Naive B cell (primary cell): ENCODE results near the gene SRRM2. TPM values are rescaled to one million over a fixed set of nuclear protein-coding genes. Genes with fewer than 3 reads are reported as not detected.

Source experiments
- ATAC-seq, 2 donors: fragments of 150-1000 bp; cut with Tn5 transposase; 2 replicates each; pipeline ENCODE4 v1.10.0; 2021; ENCODE audit warnings: low read depth in 2 of 2, mild to moderate bottlenecking in 2 of 2, moderate library complexity in 2 of 2
- DNase-seq: peaks from one replicate; pipeline ENCODE4 v3.0.0; 2022
- H3K27ac Mint-ChIP-seq, 6 donors: one replicate each; pipeline ENCODE4 v1.8.0; 2020 to 2022; ENCODE audit warnings: mild to moderate bottlenecking in 6 of 6, mixed read lengths in 6 of 6, moderate library complexity in 5 of 6, inconsistent platforms in 2 of 6
- H3K27me3 Mint-ChIP-seq, 3 donors: one replicate each; pipeline ENCODE4 v1.8.0; 2021 to 2022; ENCODE audit warnings: mixed read lengths in 3 of 3, mild to moderate bottlenecking in 1 of 3
- H3K36me3 Mint-ChIP-seq, 2 donors: one replicate each; pipeline ENCODE4 v1.8.0; 2020 to 2022; ENCODE audit warnings: mixed read lengths in 2 of 2, inconsistent platforms in 1 of 2, mild to moderate bottlenecking in 1 of 2
- H3K4me1 Mint-ChIP-seq, 3 donors: one replicate each; pipeline ENCODE4 v1.8.0; 2020 to 2022; ENCODE audit warnings: mixed read lengths in 3 of 3, inconsistent platforms in 1 of 3, mild to moderate bottlenecking in 1 of 3, moderate library complexity in 1 of 3
- H3K4me3 Mint-ChIP-seq, 8 donors: one replicate each; pipeline ENCODE4 v1.8.0; 2020 to 2022; ENCODE audit warnings: mild to moderate bottlenecking in 8 of 8, mixed read lengths in 8 of 8, moderate library complexity in 8 of 8, inconsistent platforms in 2 of 8
- H3K9me3 Mint-ChIP-seq, 7 donors: one replicate each; pipeline ENCODE4 v1.8.0; 2020 to 2022; ENCODE audit warnings: mixed read lengths in 7 of 7, mild to moderate bottlenecking in 5 of 7, inconsistent platforms in 2 of 7, moderate library complexity in 1 of 7
- polyA plus RNA-seq, 6 donors: library from polyadenylated mRNA; unstranded; fragments of 300-500 nt; fragmentation: Illumina TruSeq; gene quantifications; one replicate each; pipeline ENCODE4 v1.2.3, GENCODE V29; 2021; ENCODE audit warnings: low read depth in 6 of 6

SRRM2 gene
- polyA plus RNA-seq, 6 donors from 2014 or later, result 25.0 to 147 (median 45.1) TPM

- ATAC-seq (no peak), DNase-seq (no peak)
- Mint-ChIP-seq H3K36me3 (no peaks in the 10 kb centered on the region), H3K4me3 (no peak overlapping the region), H3K4me1 (no peaks in the 10 kb centered on the region), H3K27me3 (peaks cover 25 to 56% (median 46%) of the 10 kb centered on the region in 3 donors), H3K27ac (no peak overlapping the region), H3K9me3 (peaks cover 0 to 3% (median 0%) of the 10 kb centered on the region in 7 donors)
These were observed 43.1 kb downstream of the SRRM2 start for GRCh38 chr16:2795395-2796143.

GRCh38 chr16:2798723-2799204 is 46.3 kb downstream of the SRRM2 start:
- H3K4me1 Mint-ChIP-seq, result no peaks in the 10 kb centered on the region

GRCh38 chr16:2799205-2799858 is 46.9 kb downstream of the SRRM2 start:
- H3K36me3 Mint-ChIP-seq, result peaks cover 0 to 11% of the 10 kb centered on the region in 2 donors
- H3K27me3 Mint-ChIP-seq, result peaks cover 14 to 26% (median 26%) of the 10 kb centered on the region in 3 donors
- no peak overlapping the region for H3K27ac Mint-ChIP-seq
- DNase-seq (no peak), ATAC-seq (no peak)
- H3K4me1 Mint-ChIP-seq, result no peaks in the 10 kb centered on the region
- peaks cover 6 to 15% (median 8%) of the 10 kb centered on the region in 7 donors for H3K9me3 Mint-ChIP-seq
- no peak overlapping the region for H3K4me3 Mint-ChIP-seq

More at GRCh38 chr16:2798723-2799204, 46.3 kb downstream of the SRRM2 start:
- Mint-ChIP-seq H3K27ac (peak overlapping the region in 1 of 6 donors; percentile 54), H3K9me3 (peaks cover 2 to 9% (median 4%) of the 10 kb centered on the region in 7 donors), H3K36me3 (peaks cover 0 to 7% of the 10 kb centered on the region in 2 donors), H3K27me3 (peaks cover 16 to 30% (median 25%) of the 10 kb centered on the region in 3 donors), H3K4me3 (no peak overlapping the region)
- ATAC-seq (no peak), DNase-seq (no peak)

- Mint-ChIP-seq H3K4me1 (no peaks in the 10 kb centered on the region), H3K27ac (no peak overlapping the region), H3K9me3 (peaks cover 7 to 17% (median 11%) of the 10 kb centered on the region in 7 donors), H3K4me3 (no peak overlapping the region), H3K27me3 (peaks cover 9 to 27% (median 24%) of the 10 kb centered on the region in 3 donors), H3K36me3 (peaks cover 0 to 11% of the 10 kb centered on the region in 2 donors)
- no peak for ATAC-seq
- DNase-seq, result no peak
These were observed 47.4 kb downstream of the SRRM2 start for GRCh38 chr16:2799859-2800226.

- H3K4me3 Mint-ChIP-seq, result no peak overlapping the region
- H3K36me3 Mint-ChIP-seq, result peaks cover 0 to 14% of the 10 kb centered on the region in 2 donors
These were observed 51.2 kb downstream of the SRRM2 start for GRCh38 chr16:2803545-2804195.

GRCh38 chr16:2804728-2805127 is 52.3 kb downstream of the SRRM2 start:
- ATAC-seq, result no peak

More at GRCh38 chr16:2803545-2804195, 51.2 kb downstream of the SRRM2 start:
- ATAC-seq (no peak), DNase-seq (no peak)
- Mint-ChIP-seq H3K27ac (no peak overlapping the region), H3K27me3 (peaks cover 22 to 56% (median 32%) of the 10 kb centered on the region in 3 donors), H3K9me3 (peaks cover 11 to 27% (median 15%) of the 10 kb centered on the region in 7 donors), H3K4me1 (no peaks in the 10 kb centered on the region)

GRCh38 chr16:2806286-2806685 is 53.8 kb downstream of the SRRM2 start:
- H3K4me1 Mint-ChIP-seq, result no peaks in the 10 kb centered on the region
- peaks cover 0 to 19% of the 10 kb centered on the region in 2 donors for H3K36me3 Mint-ChIP-seq
- H3K9me3 Mint-ChIP-seq, result peaks cover 15 to 38% (median 23%) of the 10 kb centered on the region in 7 donors
- peaks cover 40 to 78% (median 56%) of the 10 kb centered on the region in 3 donors for H3K27me3 Mint-ChIP-seq
- H3K27ac Mint-ChIP-seq, result no peak overlapping the region
- ATAC-seq, result no peak
- DNase-seq, result no peak
- no peak overlapping the region for H3K4me3 Mint-ChIP-seq

More at GRCh38 chr16:2804728-2805127, 52.3 kb downstream of the SRRM2 start:
- peaks cover 31 to 67% (median 43%) of the 10 kb centered on the region in 3 donors for H3K27me3 Mint-ChIP-seq
- no peak for DNase-seq
- peaks cover 15 to 38% (median 21%) of the 10 kb centered on the region in 7 donors for H3K9me3 Mint-ChIP-seq
- H3K27ac Mint-ChIP-seq, result no peak overlapping the region
- peaks cover 0 to 19% of the 10 kb centered on the region in 2 donors for H3K36me3 Mint-ChIP-seq
- H3K4me1 Mint-ChIP-seq, result no peaks in the 10 kb centered on the region
- no peak overlapping the region for H3K4me3 Mint-ChIP-seq

GRCh38 chr16:2808181-2808580 is 55.7 kb downstream of the SRRM2 start:
- Mint-ChIP-seq H3K27me3 (peaks cover 37 to 90% (median 63%) of the 10 kb centered on the region in 3 donors), H3K36me3 (peaks cover 0 to 18% of the 10 kb centered on the region in 2 donors), H3K4me1 (no peaks in the 10 kb centered on the region), H3K9me3 (peaks cover 12 to 35% (median 23%) of the 10 kb centered on the region in 7 donors), H3K27ac (no peak overlapping the region), H3K4me3 (no peak overlapping the region)
- ATAC-seq (no peak), DNase-seq (no peak)

GRCh38 chr16:2809149-2809760 is 56.8 kb downstream of the SRRM2 start:
- peaks cover 5 to 24% (median 15%) of the 10 kb centered on the region in 7 donors for H3K9me3 Mint-ChIP-seq
- no peak overlapping the region for H3K4me3 Mint-ChIP-seq
- peaks cover 0 to 8% of the 10 kb centered on the region in 2 donors for H3K36me3 Mint-ChIP-seq

GRCh38 chr16:2810651-2811050 is 58.2 kb downstream of the SRRM2 start:
- H3K36me3 Mint-ChIP-seq, result peaks cover 0 to 8% of the 10 kb centered on the region in 2 donors
- ATAC-seq (no peak), DNase-seq (no peak)
- H3K4me3 Mint-ChIP-seq, result no peak overlapping the region
- H3K4me1 Mint-ChIP-seq, result no peaks in the 10 kb centered on the region
- peaks cover 5 to 16% (median 10%) of the 10 kb centered on the region in 7 donors for H3K9me3 Mint-ChIP-seq
- H3K27me3 Mint-ChIP-seq, result peaks cover 36 to 65% (median 59%) of the 10 kb centered on the region in 3 donors
- no peak overlapping the region for H3K27ac Mint-ChIP-seq

More at GRCh38 chr16:2809149-2809760, 56.8 kb downstream of the SRRM2 start:
- no peak for DNase-seq
- H3K27ac Mint-ChIP-seq, result no peak overlapping the region
- ATAC-seq, result no peak
- H3K4me1 Mint-ChIP-seq, result no peaks in the 10 kb centered on the region
- H3K27me3 Mint-ChIP-seq, result peaks cover 40 to 79% (median 63%) of the 10 kb centered on the region in 3 donors

GRCh38 chr16:2811703-2812471 is 59.4 kb downstream of the SRRM2 start:
- H3K9me3 Mint-ChIP-seq, result peaks cover 5 to 16% (median 10%) of the 10 kb centered on the region in 7 donors
- H3K36me3 Mint-ChIP-seq, result peaks cover 0 to 8% of the 10 kb centered on the region in 2 donors
- no peaks in the 10 kb centered on the region for H3K4me1 Mint-ChIP-seq
- DNase-seq (no peak), ATAC-seq (no peak)
- H3K4me3 Mint-ChIP-seq, result no peak overlapping the region
- no peak overlapping the region for H3K27ac Mint-ChIP-seq
- peaks cover 33 to 53% (median 53%) of the 10 kb centered on the region in 3 donors for H3K27me3 Mint-ChIP-seq

- DNase-seq, result no peak
- Mint-ChIP-seq H3K36me3 (peaks cover 0 to 4% of the 10 kb centered on the region in 2 donors), H3K27ac (no peak overlapping the region), H3K9me3 (peaks cover 3 to 11% (median 6%) of the 10 kb centered on the region in 7 donors), H3K27me3 (peaks cover 21 to 38% (median 33%) of the 10 kb centered on the region in 3 donors), H3K4me3 (peak overlapping the region in 1 of 8 donors; percentile 40), H3K4me1 (peaks cover 0 to 3% (median 0%) of the 10 kb centered on the region in 3 donors)
- ATAC-seq, result no peak
These were observed 61.4 kb downstream of the SRRM2 start for GRCh38 chr16:2813771-2814221.
